Measurements from ENCODE around the gene BCL2A1. TPM values are rescaled to one million over a fixed set of nuclear protein-coding genes. Genes with fewer than 3 reads are reported as not detected.

The BCL2A1 gene
- total and polyA plus RNA-seq, 10 donors = 34.4 to 180 (median 54.2) TPM

DNA sequence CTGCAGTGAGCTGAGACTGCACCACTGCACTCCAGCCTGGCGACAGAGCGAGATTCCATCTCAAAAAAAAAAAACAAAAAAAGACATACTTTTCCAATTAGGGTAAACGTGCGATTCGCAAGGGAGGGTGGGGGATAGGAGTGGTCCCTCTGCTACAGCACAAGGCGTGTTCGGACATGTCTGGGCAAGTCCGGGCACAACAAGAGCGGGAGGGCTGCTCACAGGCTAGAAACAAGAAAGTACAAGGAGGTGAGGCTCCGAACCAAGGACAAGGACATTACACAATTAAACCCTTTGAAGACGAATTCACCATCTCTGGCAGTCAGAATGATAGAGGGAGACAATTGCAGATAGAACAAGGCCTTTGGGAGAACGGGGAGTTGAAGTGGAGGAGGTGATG lies 32.2 kb upstream of the BCL2A1 start:
- TF ChIP-seq POLR2A (IDR thresholded peaks at IDR 0.05) (no peak), POLR2AphosphoS5 (IDR thresholded peaks at IDR 0.05) (no peak)
- TF ChIP-seq, protein P1, sequence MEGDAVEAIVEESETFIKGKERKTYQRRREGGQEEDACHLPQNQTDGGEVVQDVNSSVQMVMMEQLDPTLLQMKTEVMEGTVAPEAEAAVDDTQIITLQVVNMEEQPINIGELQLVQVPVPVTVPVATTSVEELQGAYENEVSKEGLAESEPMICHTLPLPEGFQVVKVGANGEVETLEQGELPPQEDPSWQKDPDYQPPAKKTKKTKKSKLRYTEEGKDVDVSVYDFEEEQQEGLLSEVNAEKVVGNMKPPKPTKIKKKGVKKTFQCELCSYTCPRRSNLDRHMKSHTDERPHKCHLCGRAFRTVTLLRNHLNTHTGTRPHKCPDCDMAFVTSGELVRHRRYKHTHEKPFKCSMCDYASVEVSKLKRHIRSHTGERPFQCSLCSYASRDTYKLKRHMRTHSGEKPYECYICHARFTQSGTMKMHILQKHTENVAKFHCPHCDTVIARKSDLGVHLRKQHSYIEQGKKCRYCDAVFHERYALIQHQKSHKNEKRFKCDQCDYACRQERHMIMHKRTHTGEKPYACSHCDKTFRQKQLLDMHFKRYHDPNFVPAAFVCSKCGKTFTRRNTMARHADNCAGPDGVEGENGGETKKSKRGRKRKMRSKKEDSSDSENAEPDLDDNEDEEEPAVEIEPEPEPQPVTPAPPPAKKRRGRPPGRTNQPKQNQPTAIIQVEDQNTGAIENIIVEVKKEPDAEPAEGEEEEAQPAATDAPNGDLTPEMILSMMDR (IDR thresholded peaks at IDR 0.05 in 8 of 11, conservative IDR thresholded peaks at IDR 0.05 in 3 of 11) = no peak
- H3K27ac ChIP-seq = no peak overlapping the region
- WGBS, 5 donors = 89 to 94% (median 91%) methylated on average over 12 of the region's 12 CpGs
- no peak overlapping the region for H3K4me3 ChIP-seq
- no peaks in the 10 kb centered on the region for H3K27me3 ChIP-seq (replicated peaks in 1 of 7)
- peaks cover 0 to 7% (median 0%) of the 10 kb centered on the region in 8 donors for H3K9me3 ChIP-seq
- peak; percentile 28 for DNase-seq
- intact Hi-C loops (cut with DNase I; ENCODE audit: low total_unique reads) = no loop called here
- no peaks in the 10 kb centered on the region for H3K4me1 ChIP-seq
- no peaks in the 10 kb centered on the region for H3K36me3 ChIP-seq

GRCh38 chr15:80002267-80002666 lies 31.3 kb upstream of the BCL2A1 start:
- no peak for DNase-seq
- intact Hi-C loops (cut with DNase I; ENCODE audit: low total_unique reads) = no loop called here
- no peak overlapping the region for H3K27ac ChIP-seq
- WGBS, 5 donors = 91 to 95% (median 92%) methylated on average over 3 of the region's 3 CpGs
- peaks cover 0 to 7% (median 0%) of the 10 kb centered on the region in 8 donors for H3K9me3 ChIP-seq
- no peaks in the 10 kb centered on the region for H3K36me3 ChIP-seq
- TF ChIP-seq POLR2A (IDR thresholded peaks at IDR 0.05) = no peak
- TF ChIP-seq, protein P1 (IDR thresholded peaks at IDR 0.05 in 8 of 11, conservative IDR thresholded peaks at IDR 0.05 in 3 of 11) = no peak
- no peak for TF ChIP-seq POLR2AphosphoS5 (IDR thresholded peaks at IDR 0.05)
- no peaks in the 10 kb centered on the region for H3K27me3 ChIP-seq (replicated peaks in 1 of 7)
- no peak overlapping the region for H3K4me3 ChIP-seq
- no peaks in the 10 kb centered on the region for H3K4me1 ChIP-seq

DNA sequence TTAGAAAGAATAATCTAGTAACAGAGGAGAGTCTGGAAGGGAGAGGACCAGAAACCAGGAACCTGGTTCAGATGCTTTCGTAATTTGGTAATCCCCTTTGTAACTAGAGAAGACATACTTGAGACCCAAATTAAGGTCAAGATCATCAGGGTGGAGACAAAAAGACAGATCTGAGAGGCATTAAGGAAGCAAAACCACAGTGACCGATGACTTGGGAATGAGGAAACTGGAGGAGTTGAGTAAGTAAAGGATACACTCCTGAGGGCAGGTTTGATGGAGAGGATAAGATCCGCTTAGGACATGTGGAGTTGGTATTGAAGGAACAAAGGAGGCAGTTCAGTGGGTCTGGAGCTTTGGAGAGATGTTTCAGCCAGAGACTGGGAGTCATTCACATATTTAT lies 23.6 kb upstream of the BCL2A1 start:
- 71 to 82% (median 77%) methylated on average over 3 of the region's 3 CpGs for WGBS, 5 donors
- Histone ChIP-seq H3K9me3 (no peaks in the 10 kb centered on the region), H3K36me3 (no peaks in the 10 kb centered on the region), H3K4me3 (no peak overlapping the region), H3K4me1 (peaks cover 0 to 25% (median 8%) of the 10 kb centered on the region in 6 donors), H3K27ac (no peak overlapping the region), H3K27me3 (replicated peaks in 1 of 7) (no peaks in the 10 kb centered on the region)
- TF ChIP-seq POLR2A (IDR thresholded peaks at IDR 0.05) (no peak), POLR2AphosphoS5 (IDR thresholded peaks at IDR 0.05) (no peak)
- TF ChIP-seq, protein P1 (IDR thresholded peaks at IDR 0.05 in 8 of 11, conservative IDR thresholded peaks at IDR 0.05 in 3 of 11) = no peak
- DNase-seq = no peak
- intact Hi-C loops (cut with DNase I; ENCODE audit: low total_unique reads) = loop anchor here (10.0 kb wide), 1 partner anchor 110 kb away; no protein-coding TSS in a partner anchor

DNA sequence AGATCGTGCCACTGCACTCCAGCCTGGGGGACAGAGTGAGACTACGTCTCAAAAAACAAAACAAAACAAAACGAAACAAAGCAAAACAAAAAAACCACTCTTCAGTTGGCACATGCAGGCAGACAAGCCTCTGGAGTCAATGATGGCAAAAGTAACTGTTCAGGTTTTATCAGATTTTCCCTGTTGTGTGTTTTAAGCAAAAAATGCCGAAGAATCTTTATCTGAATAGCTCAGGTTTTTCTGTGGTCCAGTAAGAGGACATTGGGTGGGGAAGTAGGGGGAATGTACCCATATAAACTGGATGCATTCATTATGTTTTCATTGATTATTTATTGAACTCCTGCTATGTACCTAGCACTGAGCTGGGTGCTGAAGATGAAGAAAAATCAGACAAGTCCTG lies 20.8 kb upstream of the BCL2A1 start:
- intact Hi-C loops (cut with DNase I; ENCODE audit: low total_unique reads) = loop anchor here (10.0 kb wide), 1 partner anchor 107 kb away; no protein-coding TSS in a partner anchor

More for the DNA sequence above, 20.8 kb upstream of the BCL2A1 start:
- H3K4me1 ChIP-seq = peaks cover 0 to 38% (median 8%) of the 10 kb centered on the region in 6 donors
- H3K4me3 ChIP-seq = no peak overlapping the region
- DNase-seq = no peak
- H3K27me3 ChIP-seq (replicated peaks in 1 of 7) = peaks cover 0 to under 1% (median 0%) of the 10 kb centered on the region in 7 donors
- TF ChIP-seq POLR2AphosphoS5 (IDR thresholded peaks at IDR 0.05) (no peak), POLR2A (IDR thresholded peaks at IDR 0.05) (no peak)
- TF ChIP-seq, protein P1 (IDR thresholded peaks at IDR 0.05 in 8 of 11, conservative IDR thresholded peaks at IDR 0.05 in 3 of 11) = no peak
- H3K27ac ChIP-seq = no peak overlapping the region
- H3K9me3 ChIP-seq = no peaks in the 10 kb centered on the region
- H3K36me3 ChIP-seq = no peaks in the 10 kb centered on the region
- 62 to 71% (median 70%) methylated on average over 4 of the region's 4 CpGs for WGBS, 5 donors
